Epidermal melanocyte (primary cell): ENCODE measurements around the gene PPARD.
A peak's percentile ranks its signal among the peaks of the same experiment; 100 is the strongest.
"Not testable (repeated sequence)": the region's sequence is repeated elsewhere in the genome, so short reads cannot be mapped to it uniquely, and the experiment has no call there.

Experiments used
- DNase-seq: peaks from one replicate; pipeline ENCODE4 v3.0.0; 2011; ENCODE audit warnings: low spot score; ENCODE audit not compliant: insufficient read length

PPARD gene

DNA sequence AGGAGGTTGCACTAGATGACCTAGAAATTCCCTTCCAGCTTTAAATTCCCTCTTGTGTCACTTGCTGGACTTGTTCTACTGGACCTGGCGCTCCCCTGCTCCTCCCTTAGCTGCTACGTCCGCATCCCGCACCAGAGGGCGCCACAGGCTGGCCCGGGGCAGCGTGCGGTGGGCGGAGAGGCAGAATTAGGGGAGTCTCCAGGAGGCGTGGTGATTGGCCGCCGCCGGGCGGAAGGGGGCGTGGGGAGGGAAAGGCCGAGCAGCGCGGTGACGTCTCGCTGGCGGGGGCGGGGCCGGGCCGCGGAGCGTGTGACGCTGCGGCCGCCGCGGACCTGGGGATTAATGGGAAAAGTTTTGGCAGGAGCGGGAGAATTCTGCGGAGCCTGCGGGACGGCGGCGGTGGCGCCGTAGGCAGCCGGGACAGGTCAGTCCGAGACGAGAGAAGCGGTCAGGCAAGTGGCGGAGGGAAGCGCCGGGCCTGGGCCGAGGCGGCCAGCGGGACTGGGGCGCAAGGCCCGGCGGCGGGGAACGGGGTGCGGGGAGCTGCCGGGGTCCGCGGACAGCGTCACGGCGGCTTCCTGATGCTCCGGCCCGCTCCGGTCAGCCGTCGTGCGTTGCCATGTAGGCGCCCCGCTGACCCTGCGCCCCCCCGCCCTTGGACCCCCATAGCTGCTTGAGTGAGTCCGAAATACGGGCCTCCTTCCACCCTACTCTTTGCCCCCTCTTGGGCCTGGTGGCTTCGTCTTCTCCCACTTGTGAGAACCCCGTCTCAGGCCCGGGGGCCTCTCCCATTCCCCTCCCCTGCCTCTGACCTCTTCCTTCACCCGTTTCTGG is at the start of gene PPARD:
PPARD (plus strand) TSS at position 301 of the 834 bp plus-strand sequence. CDS start 68,530 bp downstream, outside the sequence.
- peak; percentile 93 for DNase-seq

DNA sequence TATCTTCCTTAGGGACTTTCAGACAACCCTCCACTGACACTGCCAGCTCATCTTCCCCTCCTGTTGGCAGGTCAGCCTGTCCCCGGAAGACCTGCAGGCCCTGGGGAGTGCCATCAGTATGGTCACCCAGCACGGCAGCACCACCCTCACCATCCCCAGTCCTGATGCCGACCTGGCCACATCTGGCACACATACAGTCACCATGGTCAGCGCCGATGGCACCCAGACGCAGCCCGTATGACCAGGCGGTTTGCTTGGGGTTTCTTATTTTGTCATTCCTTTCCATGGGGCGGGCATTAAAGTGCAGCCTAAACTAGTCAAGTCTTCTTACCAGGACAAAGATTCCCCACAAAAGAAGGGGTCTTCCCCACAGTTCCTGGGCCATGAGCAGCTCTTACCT is 48.7 kb upstream of the PPARD start:
- DNase-seq, result no peak

DNA sequence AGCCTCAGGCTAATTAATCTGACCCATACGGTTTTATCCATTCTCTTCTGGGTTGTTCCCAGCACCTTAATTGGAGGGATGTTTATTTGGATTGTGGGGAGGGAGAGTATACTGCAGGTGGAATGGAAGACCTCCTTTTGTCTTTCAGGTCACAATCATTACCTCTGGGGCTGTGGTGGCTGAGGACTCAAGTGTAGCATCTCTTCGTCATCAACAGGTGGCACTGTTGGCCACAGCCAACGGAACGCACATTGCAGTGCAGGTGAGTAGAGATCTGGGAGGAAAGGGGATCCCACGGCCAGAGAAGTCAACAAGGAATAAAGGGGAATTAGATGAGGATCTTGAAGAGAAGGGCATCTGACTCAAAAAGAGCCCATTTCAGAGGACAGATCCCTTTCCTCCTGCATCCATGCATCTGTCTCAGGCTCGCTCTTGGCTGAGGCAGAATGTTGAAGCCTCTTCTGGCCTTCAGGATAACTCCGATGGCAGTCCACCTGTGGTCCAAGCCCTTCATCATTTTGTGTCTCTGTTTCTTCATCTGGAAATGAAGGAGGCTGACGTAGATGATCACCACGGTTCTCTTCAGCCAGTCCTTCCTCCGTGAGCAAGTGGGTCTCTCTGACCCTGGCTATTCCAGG is 47.9 kb upstream of the PPARD start:
- no peak for DNase-seq

DNA sequence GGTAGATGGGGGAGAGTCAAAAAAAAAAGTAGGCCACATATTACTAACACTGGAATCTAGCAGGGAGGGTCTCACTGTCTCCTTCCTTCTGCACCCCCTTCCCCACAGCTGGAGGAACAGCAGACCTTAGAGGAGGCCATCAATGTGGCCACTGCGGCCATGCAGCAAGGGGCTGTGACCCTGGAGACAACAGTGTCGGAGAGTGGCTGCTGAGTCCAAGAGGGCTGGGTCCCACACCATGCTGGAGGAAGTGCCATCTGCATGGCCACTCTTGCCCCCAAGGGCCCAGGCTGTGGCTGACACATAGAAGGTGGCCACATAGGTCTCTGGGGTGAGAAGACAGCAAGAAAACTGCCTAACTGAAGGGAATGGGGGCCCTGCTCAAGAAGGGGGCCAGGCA is 47.3 kb upstream of the PPARD start:
- no peak for DNase-seq

DNA sequence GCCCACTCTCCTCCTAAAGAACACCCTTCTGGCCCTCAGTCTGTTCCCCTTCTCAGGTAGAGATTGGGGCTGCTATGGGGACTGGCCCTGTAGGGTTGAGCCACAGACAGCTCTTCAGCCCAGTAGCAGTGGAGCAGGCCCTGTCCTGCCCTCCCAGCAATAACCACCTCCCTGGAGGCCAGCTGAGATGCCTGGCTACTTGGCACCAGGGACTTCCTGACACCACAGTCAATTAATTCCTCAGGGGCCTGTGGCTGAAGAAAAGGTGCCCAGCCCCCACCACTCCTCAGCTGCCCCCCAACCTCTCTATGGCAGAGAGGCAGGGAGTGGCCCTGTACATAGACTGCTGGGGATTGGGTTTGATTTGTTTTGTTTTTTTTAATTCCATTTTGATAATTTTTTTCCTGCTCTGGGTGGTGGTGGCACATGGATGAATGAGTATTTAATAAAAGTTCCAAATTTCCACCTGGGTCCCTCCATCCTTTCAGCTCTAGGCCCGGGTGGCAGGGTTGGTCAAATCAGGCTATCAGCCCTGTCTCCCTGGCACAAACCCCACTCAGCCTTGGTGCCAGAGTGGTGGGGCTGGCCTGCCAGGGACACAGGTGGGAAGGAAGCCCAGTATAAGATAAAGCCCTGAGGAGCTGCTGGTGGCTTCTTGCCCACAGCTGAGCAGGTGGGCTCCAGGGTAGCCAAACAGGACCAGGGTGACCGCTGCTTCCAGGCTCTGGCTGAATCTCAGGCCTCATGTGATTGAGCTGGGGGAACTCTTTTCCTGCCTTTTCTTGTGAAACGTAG is 46.6 kb upstream of the PPARD start:
- no peak for DNase-seq

DNA sequence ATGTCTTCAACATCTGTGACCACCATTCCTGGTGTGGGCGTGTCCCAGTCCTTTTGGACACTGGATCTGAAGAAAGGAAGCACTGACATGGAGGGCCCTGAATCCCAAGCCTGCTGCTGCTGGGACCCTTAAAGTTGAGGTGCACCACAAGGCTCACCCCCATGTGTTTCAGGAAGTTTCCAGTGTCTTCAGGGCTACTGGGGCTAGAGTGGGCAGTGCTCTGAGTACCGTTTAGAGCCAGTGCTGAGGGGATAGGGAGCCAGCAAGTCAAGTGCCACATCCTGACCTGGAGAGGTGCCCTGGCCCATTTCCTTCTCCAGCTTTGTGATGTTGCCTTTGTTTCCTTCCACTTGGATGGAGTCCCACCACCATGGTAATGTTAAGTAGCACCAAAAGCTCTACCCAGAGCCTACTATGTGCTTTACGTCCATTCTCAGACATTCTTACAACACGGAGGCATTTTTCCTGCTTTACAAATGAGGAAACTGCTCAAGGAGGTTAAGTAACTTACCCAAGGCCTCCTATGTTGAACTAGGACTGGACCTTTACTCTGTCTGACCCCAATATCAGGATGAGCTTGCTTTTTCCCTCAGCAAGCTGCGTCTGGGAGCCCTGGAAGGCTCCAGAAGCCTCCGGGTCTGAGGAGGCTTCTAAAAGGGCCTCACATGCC is 45.3 kb upstream of the PPARD start:
- DNase-seq, result no peak

DNA sequence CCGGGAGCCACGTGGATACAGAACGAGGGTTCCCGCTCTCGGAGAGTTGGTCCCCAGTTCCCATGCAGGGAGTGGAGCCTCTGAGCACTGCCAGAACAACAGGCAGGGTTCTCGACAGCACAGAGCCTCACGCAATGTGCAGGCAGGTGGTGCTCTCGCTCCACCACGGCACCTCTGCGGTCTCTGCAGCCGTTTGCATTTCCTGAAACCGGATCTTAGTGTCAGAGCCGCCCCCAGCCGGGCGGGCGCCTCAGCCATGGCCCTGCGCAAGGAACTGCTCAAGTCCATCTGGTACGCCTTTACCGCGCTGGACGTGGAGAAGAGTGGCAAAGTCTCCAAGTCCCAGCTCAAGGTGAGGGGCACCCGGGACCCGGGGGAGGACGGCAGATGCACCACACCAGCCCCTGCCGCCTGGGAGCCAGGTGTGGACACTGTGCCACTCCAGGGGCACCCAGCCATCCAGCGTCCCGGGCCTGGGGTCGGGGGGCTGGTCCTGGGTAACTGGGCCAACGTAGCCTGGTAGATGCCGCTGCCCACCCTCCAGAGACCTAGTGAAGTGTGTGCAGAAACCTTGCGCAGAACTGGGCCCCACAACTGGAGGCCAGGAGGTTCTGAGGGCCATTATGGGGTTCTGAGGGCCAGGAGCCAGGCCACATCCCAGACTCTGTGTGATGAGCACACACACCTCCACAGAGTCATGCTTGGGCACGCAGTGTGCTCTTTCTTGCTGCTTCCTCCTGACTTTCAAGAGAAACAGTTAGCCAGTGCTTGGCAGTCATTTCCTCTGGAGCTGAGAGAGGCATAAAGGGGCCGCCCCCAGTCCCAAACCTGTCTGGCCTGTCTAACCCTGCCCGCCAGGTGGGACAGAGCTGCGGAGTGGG is 44.5 kb upstream of the PPARD start, which contains the start of gene DEF6:
DEF6 (plus strand) TSS at position 218 of the 881 bp plus-strand sequence; CDS start at position 257, 39 bp downstream.
- peak; percentile 32 for DNase-seq

DNA sequence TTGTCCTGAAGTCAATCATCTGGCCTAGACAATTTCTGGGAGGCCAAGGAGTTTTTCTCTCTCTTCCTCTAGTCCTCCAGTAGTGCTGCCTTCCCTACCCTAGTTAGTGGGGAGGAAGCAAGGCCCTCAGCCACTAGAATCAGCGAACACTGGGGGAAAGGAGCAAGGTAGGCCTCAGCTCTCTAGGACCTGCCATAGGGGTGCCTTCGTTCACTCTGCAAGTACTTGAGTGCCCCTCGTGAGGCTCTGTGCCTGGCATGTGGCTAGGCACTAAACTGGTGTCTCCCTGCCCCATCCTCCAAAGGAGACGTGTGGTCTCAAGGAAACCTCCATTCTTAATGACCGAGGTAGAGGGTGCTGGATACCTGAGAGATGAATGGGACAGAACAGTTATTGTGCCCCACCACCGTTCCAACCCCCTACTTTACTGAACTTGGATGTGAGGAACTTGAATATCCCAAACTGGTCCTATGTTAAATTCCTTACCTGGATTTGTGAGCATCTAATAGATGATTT is 43.7 kb upstream of the PPARD start:
- DNase-seq, result no peak

DNA sequence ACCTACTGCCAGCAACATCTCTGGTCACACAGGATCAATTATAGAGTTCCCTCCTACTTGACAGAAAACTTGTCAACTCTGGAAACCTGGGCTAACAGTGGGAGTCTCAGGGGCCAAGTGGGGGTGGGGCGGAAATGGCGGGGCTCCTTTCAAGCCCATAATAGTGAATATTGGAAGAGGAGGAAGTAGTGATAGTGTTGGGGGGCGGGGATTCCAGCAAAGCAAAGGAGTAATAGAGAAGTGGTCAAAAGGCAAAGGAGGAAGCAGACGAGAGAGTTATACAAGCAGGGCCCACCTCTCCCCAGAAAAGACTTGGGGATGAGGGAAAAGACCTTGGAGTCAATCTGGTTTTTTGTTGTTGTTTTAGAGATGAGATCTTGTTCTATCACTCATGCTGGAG is 42.7 kb upstream of the PPARD start:
- DNase-seq, result no peak

DNA sequence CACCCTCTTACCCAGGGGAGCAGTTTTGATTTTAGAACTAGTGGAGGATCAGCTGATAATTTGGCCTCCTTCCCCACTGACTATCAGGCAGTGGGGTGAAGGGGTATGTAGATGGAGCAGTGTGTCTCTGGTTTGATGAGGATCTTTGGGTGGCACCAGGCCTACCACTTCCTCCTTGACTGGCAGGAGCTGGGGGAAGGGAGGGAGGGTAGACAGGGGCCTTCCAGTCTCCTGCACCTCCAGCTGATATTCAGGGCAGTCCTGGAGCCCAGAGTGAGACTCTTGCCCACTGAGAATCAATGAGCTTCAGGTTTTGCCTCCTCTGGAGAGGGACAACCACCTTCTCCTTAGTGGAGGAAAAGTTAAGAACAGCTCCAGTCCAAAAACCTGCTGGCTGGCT is 41.5 kb upstream of the PPARD start:
- no peak for DNase-seq

DNA sequence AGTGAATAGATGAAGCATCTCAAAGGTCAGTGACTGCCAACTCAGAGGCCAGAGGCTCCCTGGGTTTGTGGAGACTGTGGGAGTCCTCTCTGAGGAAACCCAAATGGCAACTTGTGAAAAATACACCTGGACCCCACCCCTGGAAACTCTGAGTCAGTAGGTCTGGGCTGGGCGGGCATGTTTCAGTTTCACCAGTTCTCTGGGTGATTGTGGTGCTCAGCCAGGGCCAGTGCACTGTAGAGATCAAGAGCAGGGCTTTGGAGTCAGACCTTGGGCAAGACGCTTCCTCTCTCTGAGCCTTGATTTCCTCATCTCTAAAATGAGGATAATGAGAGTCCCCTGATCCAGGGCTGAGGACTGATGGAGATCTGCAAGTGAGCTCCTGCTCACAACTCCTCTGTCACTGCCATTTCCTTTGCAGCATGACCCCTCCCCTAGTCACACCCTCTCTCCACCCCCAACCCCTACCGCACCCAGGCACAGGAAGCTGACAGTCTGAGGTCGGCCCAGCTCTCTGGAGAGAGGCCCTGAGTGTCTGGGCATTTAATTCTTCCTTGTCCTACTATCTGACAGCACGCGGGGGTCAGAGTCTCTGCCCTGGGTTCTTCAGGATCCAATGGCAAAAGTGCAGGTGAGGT is 39.6 kb upstream of the PPARD start:
- DNase-seq, result no peak

DNA sequence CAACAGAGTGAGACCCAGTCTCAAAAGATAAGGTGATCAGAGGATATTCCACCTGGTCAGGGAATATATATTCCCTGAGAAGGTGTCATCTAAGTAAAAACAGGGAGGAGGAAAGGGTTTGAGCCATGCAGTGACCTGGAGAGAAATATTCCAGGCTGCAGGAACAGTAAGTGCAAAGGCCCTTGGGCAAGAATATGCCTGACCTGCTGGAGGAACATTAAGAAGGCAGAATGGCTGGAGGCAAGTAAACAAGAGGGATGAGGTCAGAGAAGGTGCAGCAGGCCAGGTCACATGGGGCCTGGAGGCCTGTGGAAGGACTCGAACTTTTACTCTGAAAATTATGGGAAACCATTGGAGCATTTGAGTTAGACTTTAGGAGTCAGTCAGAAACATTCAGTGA is 38.1 kb upstream of the PPARD start:
- no peak for DNase-seq

DNA sequence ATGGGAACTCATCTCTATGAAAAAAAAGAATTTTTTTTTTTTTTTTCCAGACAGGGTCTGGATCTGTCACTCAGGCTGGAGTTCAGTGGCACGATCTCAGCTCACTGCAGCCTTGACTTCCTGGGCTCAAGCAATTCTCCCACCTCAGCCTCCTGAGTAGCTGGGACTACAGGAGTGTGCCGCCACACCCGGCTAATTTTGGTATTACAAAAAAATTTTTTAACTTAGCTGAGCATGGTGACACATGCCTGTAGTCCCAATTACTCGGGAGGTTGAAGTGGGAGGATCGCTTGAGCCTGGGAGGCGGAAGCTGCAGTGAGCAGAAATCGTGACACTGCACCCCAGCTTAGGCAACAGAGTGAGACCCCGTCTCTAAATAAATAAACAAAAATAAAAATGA is 37.2 kb upstream of the PPARD start:
- DNase-seq, result no peak

DNA sequence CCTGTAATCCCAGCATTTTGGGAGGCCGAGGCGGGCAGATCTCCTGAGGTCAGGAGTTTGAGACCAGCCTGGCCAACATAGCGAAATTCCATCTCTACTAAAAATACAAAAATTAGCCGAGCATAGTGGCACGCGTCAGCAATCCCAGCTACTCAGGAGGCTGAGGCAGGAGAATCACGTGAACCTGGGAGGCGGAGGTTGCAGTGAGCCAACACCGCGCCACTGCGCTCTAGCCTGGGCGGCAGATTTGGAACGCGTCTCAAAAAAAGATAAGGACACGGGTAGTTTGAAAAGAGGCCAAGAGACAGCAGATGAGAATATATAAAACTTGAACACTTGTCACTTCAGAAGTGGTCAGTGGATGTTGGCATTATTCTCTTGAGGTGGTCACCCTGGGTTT is 35.2 kb upstream of the PPARD start:
- DNase-seq, result not testable (repeated sequence)

DNA sequence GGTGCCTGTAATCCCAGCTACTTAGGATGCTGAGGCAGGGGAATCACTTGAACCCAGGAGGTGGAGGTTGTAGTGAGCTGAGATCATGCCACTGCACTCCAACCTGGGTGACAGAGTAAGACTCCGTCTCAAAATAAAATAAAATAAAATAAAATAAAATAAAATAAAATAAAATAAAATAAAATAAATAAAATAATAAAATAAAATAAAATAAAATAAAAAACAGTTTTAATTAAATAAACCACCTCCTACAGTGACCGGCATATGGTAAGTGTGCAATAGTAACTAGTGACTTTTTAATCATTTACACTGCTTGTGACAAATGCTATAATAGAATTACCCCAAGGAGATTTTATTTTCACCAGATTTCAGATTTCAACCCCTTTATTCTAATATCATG is 33.8 kb upstream of the PPARD start:
- DNase-seq, result not testable (repeated sequence)

DNA sequence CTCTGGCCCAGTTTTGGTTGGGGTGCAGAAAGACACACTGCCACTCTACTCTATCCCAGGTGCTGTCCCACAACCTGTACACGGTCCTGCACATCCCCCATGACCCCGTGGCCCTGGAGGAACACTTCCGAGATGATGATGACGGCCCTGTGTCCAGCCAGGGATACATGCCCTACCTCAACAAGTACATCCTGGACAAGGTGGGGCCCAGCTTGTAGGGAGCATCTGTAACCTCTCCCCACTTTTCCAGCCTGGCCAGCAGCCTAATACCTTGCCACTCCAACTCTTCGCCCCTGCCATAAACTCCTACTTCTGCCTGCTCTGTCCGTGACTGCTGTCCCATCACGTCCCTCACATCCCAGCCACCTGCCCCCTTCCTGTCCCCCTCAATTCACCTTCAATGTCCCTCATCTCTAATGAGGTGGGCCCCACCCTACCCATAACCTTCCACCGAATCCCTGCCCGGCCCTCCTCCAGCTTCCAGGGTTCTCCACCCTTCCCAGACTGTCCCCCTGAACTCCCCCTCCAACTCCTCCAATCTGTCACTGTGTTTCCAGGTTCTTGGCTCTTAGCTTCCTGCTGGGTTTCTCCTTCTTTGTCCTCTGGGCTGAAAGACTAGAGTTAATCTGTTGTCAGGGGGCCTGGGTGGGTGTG is 32.6 kb upstream of the PPARD start:
- DNase-seq, result no peak

DNA sequence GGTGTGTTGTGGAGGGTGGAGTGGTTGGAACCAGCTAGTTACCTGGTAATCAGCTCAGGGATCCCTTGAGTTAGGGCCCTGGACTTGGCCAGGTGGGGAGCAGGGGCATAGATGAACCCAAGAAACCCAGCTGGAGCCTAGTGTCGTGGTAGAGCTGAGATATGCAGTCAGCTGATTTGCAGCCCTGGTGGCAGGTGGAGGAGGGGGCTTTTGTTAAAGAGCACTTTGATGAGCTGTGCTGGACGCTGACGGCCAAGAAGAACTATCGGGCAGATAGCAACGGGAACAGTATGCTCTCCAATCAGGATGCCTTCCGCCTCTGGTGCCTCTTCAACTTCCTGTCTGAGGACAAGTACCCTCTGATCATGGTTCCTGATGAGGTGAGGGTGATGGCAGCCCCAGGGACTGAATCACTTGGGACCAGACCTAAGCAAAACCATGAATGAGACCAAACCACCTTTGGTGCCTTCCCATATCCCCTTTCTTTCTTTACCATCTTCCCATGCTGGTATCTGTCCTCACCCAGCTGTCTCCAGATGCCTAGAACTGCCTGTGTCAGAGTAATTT is 32.0 kb upstream of the PPARD start:
- no peak for DNase-seq

DNA sequence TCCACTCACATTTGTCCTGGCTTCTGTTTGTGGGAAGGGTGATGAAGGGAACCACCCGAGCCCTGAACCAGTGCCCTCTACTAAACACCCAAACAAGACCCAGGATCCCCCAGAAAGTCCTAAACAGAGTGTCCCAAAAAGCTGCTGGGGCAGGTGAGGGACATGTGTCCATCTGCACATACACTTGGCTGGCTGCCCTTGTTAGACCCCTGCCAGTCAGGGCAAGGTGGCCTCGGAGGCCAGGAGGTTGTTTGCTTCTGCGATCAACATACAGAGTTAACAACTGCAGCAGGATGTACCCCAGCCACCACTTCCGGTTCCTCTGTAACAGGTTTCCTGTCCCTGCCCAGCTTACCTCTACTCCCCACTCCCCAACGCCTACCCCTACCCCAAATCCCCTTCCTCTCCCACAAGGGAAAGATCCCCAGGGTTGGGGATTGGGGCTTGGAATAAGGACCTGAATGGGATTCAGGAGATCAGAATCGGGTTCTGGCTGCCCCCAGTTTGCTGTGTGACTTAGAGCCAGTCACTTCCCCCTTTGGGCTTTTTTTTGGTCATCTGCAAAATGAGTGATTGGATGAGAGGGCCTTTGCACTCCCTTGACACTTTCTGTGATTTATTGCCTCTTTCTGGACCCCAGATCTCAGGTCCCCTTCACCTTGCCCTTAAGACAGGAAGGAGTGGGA is 30.8 kb upstream of the PPARD start:
- no peak for DNase-seq
